CD4-positive, alpha-beta memory T cell (primary cell): ENCODE results near the gene ZNF763. TPM values are rescaled to one million over a fixed set of nuclear protein-coding genes. Genes with fewer than 3 reads are reported as not detected.
"Not testable (repeated sequence)": the region's sequence is repeated elsewhere in the genome, so short reads cannot be mapped to it uniquely, and the experiment has no call there.

Experiments
- CTCF ChIA-PET: fragments of 350-600 bp; sonication (Branson Sonifier 250); formaldehyde crosslinking; loops from one replicate; lab custom pipeline; 2021; ENCODE audit warnings: inconsistent platforms; ENCODE audit not compliant: partially characterized antibody; lab: Charles Lee
- POLR2A ChIA-PET: fragments of 350-600 bp; sonication (Branson Sonifier 250); formaldehyde crosslinking; loops from one replicate; lab custom pipeline; 2021; ENCODE audit not compliant: partially characterized antibody; lab: Charles Lee
- DNase-seq, 5 donors: peaks; one replicate each; pipeline versions ENCODE4 v3.0.0 to v3.0.0-alpha.2; 2020 to 2022; ENCODE audit warnings: mixed read lengths in 1 of 5
- H3K27ac ChIP-seq: one replicate; pipeline ENCODE4 v1.7.0; 2013; ENCODE audit warnings: low read depth, low read length
- H3K27me3 ChIP-seq: 2 replicates; pipeline ENCODE4 v1.7.0; 2013; ENCODE audit warnings: mild to moderate bottlenecking, low read length, moderate library complexity; ENCODE audit not compliant: insufficient read depth
- H3K36me3 ChIP-seq: 2 replicates; pipeline ENCODE4 v1.7.0; 2013; ENCODE audit warnings: mild to moderate bottlenecking, low read length, moderate library complexity; ENCODE audit not compliant: insufficient read depth
- H3K4me1 ChIP-seq: 2 replicates; pipeline ENCODE4 v1.7.0; 2013; ENCODE audit warnings: mild to moderate bottlenecking, low read length, moderate library complexity; ENCODE audit not compliant: insufficient read depth
- H3K4me3 ChIP-seq, 2 donors: one replicate each; pipeline ENCODE4 v1.7.0; 2013; ENCODE audit warnings: low read length in 2 of 2, mild to moderate bottlenecking in 1 of 2
- H3K9me3 ChIP-seq, 2 donors: one replicate each; pipeline ENCODE4 v1.7.0; 2013; ENCODE audit warnings: low read length in 2 of 2, control low read depth in 1 of 2; ENCODE audit not compliant: control insufficient read depth in 1 of 2
- H3K27ac Mint-ChIP-seq, 7 donors: one replicate each; pipeline ENCODE4 v1.8.0; 2020 to 2021; ENCODE audit warnings: mixed read lengths in 7 of 7, mild to moderate bottlenecking in 6 of 7, inconsistent platforms in 3 of 7, moderate library complexity in 3 of 7
- H3K27me3 Mint-ChIP-seq, 2 donors: one replicate each; pipeline ENCODE4 v1.8.0; 2020 to 2021; ENCODE audit warnings: mixed read lengths in 2 of 2
- H3K36me3 Mint-ChIP-seq, 2 donors: one replicate each; pipeline ENCODE4 v1.8.0; 2020 to 2021; ENCODE audit warnings: mixed read lengths in 2 of 2, inconsistent platforms in 1 of 2, mild to moderate bottlenecking in 1 of 2
- H3K4me1 Mint-ChIP-seq, 4 donors: one replicate each; pipeline ENCODE4 v1.8.0; 2020 to 2021; ENCODE audit warnings: mixed read lengths in 4 of 4, mild to moderate bottlenecking in 1 of 4
- H3K4me3 Mint-ChIP-seq, 8 donors: one replicate each; pipeline ENCODE4 v1.8.0; 2020 to 2021; ENCODE audit warnings: mixed read lengths in 8 of 8, mild to moderate bottlenecking in 7 of 8, moderate library complexity in 6 of 8, inconsistent platforms in 3 of 8
- H3K9me3 Mint-ChIP-seq, 8 donors: one replicate each; pipeline ENCODE4 v1.8.0; 2020 to 2021; ENCODE audit warnings: mixed read lengths in 8 of 8, mild to moderate bottlenecking in 5 of 8, inconsistent platforms in 3 of 8, moderate library complexity in 1 of 8
- intact Hi-C: fragments of 100-400 bp; cut with micrococcal nuclease; formaldehyde crosslinking; loops from one replicate; pipeline ENCODE4 v1.15.1; 2023
- polyA plus RNA-seq, 2 donors: library from polyadenylated mRNA; unstranded; fragments of 300-500 nt; fragmentation: Illumina TruSeq; gene quantifications; one replicate each; pipeline ENCODE4 v1.2.3, GENCODE V29; 2021
- total RNA-seq, 2 experiments: library from RNA; stranded (reverse); gene quantifications; one replicate each; pipeline ENCODE4 v1.2.3, GENCODE V29; 2021

Gene ZNF763
- total and polyA plus RNA-seq, 4 experiments from 2014 or later, result 2.6 to 16.4 (median 9.0) TPM

DNA sequence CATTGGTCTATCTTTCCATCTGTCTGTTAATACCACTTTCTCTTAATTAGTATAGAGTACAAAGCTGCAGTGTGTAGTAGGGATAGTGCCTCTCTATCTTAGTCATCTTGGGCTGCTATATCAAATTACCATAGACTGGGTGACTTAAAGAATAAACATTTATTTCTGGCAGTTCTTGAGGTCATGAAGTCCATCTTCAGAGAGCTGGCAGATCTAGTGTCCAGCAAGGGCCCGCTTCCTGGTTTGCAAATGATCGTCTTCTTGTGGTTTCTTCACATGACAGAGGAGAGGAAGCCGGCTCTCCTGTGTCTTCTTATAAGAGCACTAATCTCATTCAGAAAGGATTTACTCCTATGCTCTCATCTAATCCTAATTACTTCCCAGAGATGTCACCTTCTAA is 33.8 kb upstream of the ZNF763 start:
- H3K4me3 Mint-ChIP-seq, result peak overlapping the region in 3 of 8 donors; percentile 4 to 28 (median 23)
- peaks cover 0 to 22% (median 10%) of the 10 kb centered on the region in 8 donors for H3K9me3 Mint-ChIP-seq
- Histone ChIP-seq H3K27me3 (no peaks in the 10 kb centered on the region), H3K4me3 (no peak overlapping the region), H3K4me1 (peaks cover 17% of the 10 kb centered on the region), H3K27ac (no peak overlapping the region), H3K9me3 (peaks cover 0 to 7% of the 10 kb centered on the region in 2 donors), H3K36me3 (no peaks in the 10 kb centered on the region)
- peaks cover 34 to 41% of the 10 kb centered on the region in 2 donors for H3K36me3 Mint-ChIP-seq
- peaks cover 24 to 55% (median 39%) of the 10 kb centered on the region in 4 donors for H3K4me1 Mint-ChIP-seq
- CTCF ChIA-PET, result no interaction called here
- H3K27me3 Mint-ChIP-seq, result no peaks in the 10 kb centered on the region
- no peak for DNase-seq
- POLR2A ChIA-PET, result interaction anchor here (0.6 kb wide), 1 partner anchor 53 kb away, joined by 3 read pairs; no protein-coding TSS in a partner anchor
- intact Hi-C loops, result no loop called here
- peak overlapping the region in 2 of 7 donors; percentile 38 to 72 for H3K27ac Mint-ChIP-seq

DNA sequence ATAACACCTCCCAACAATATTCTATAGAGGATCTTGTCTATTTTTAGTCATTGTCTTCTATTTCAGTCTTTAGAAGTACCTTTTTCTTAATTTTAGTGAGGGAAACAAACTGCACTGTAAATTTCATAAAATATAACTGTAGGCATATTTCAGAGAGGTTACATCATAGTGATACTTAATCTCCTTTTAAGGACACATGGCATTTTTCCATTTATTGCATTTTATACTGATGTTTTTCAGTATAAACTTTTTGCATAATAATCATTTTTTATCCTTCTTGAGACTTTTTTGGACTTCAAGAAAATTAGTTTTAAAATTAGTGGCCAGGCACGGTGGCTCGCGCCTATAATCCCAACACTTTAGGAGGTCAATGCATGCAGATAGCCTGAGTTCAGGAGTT is 33.3 kb upstream of the ZNF763 start:
- H3K4me3 Mint-ChIP-seq, result peak overlapping the region in 2 of 8 donors; percentile 4 to 23
- intact Hi-C loops, result no loop called here
- H3K9me3 Mint-ChIP-seq, result peaks cover 0 to 27% (median 13%) of the 10 kb centered on the region in 8 donors
- peaks cover 21 to 50% (median 36%) of the 10 kb centered on the region in 4 donors for H3K4me1 Mint-ChIP-seq
- Histone ChIP-seq H3K36me3 (no peaks in the 10 kb centered on the region), H3K27me3 (no peaks in the 10 kb centered on the region), H3K27ac (no peak overlapping the region), H3K4me3 (no peak overlapping the region), H3K9me3 (peaks cover 0 to 7% of the 10 kb centered on the region in 2 donors), H3K4me1 (peaks cover 13% of the 10 kb centered on the region)
- ChIA-PET POLR2A (interaction anchor here (0.6 kb wide), 1 partner anchor 53 kb away, joined by 3 read pairs; no protein-coding TSS in a partner anchor), CTCF (no interaction called here)
- no peak for DNase-seq
- H3K36me3 Mint-ChIP-seq, result peaks cover 38 to 44% of the 10 kb centered on the region in 2 donors
- H3K27me3 Mint-ChIP-seq, result no peaks in the 10 kb centered on the region
- no peak overlapping the region for H3K27ac Mint-ChIP-seq

DNA sequence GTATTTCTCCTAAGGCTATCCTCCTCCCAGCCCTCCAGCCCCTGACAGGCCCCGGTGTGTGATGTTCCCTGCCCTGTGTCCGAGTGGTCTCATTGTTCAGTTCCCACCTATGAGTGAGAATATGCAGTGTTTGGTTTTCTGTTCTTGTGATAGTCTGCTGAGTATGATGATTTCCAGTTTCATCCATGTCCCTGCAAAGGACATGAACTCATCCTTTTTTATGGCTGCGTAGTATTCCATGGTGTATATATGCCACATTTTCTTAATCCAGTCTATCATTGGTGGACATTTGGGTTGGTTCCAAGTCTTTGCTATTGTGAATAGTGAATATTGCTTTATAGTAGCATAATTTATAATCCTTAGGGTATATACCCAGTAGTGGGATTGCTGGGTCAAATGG is 29.0 kb upstream of the ZNF763 start:
- H3K36me3 ChIP-seq, H3K4me3 ChIP-seq, CTCF ChIA-PET, H3K4me1 ChIP-seq, POLR2A ChIA-PET, intact Hi-C loops, H3K27me3 Mint-ChIP-seq, H3K27me3 ChIP-seq, DNase-seq, H3K27ac ChIP-seq: not testable (repeated sequence)
- peaks cover 0 to 17% of the 10 kb centered on the region in 2 donors for H3K9me3 ChIP-seq
- Mint-ChIP-seq H3K36me3 (peaks cover 66 to 70% of the 10 kb centered on the region in 2 donors), H3K4me3 (peak overlapping the region in 2 of 8 donors; percentile 11 to 15), H3K4me1 (peaks cover 8 to 22% (median 12%) of the 10 kb centered on the region in 4 donors), H3K27ac (peak overlapping the region in 1 of 7 donors; percentile 82), H3K9me3 (peaks cover 0 to 66% (median 45%) of the 10 kb centered on the region in 8 donors)

- POLR2A ChIA-PET, CTCF ChIA-PET, H3K27ac Mint-ChIP-seq, H3K4me1 ChIP-seq, DNase-seq, H3K27me3 Mint-ChIP-seq, H3K27me3 ChIP-seq, H3K27ac ChIP-seq, intact Hi-C loops, H3K4me3 Mint-ChIP-seq, H3K36me3 ChIP-seq, H3K4me3 ChIP-seq: not testable (repeated sequence)
- peaks cover 11 to 32% of the 10 kb centered on the region in 2 donors for H3K9me3 ChIP-seq
- peaks cover 0 to 12% (median 6%) of the 10 kb centered on the region in 4 donors for H3K4me1 Mint-ChIP-seq
- peaks cover 6 to 80% (median 64%) of the 10 kb centered on the region in 8 donors for H3K9me3 Mint-ChIP-seq
- H3K36me3 Mint-ChIP-seq, result peaks cover 70 to 75% of the 10 kb centered on the region in 2 donors
Measured at GRCh38 chr19:11938383-11938782, 26.5 kb upstream of the ZNF763 start.

DNA sequence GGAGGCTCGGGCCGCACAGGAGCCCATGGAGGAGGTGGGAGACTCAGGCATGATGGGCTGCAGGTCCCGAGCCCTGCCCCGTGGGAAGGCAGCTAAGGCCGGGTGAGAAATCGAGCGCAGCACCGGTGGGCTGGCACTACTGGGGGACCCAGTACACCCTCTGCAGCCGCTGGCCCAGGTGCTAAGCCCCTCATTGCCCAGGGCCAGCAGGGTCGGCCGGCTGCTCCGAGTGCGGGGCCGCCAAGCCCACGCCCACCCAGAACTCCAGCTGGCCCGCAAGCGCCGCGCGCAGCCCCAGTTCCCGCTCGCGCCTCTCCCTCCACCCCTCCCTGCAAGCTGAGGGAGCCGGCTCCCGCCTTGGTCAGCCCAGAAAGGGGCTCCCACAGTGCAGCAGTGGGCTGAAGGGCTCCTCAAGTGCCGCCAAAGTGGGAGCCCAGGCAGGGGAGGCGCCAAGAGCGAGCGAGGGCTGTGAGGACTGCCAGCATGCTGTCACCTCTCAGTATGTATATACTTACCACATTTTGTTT is 23.4 kb upstream of the ZNF763 start:
- DNase-seq, H3K4me1 ChIP-seq, H3K4me3 Mint-ChIP-seq, POLR2A ChIA-PET, H3K4me1 Mint-ChIP-seq, H3K27ac Mint-ChIP-seq, H3K27me3 Mint-ChIP-seq, H3K4me3 ChIP-seq, H3K27me3 ChIP-seq, H3K27ac ChIP-seq, intact Hi-C loops: not testable (repeated sequence)
- H3K9me3 ChIP-seq, result peaks cover 19 to 54% of the 10 kb centered on the region in 2 donors
- H3K9me3 Mint-ChIP-seq, result peaks cover 6 to 94% (median 82%) of the 10 kb centered on the region in 8 donors
- CTCF ChIA-PET, result interaction anchor here (0.7 kb wide), 1 partner anchor 120 kb away, joined by 4 read pairs; no protein-coding TSS in a partner anchor
- H3K36me3 Mint-ChIP-seq, result peaks cover 82 to 88% of the 10 kb centered on the region in 2 donors
- peaks cover 39% of the 10 kb centered on the region for H3K36me3 ChIP-seq

DNA sequence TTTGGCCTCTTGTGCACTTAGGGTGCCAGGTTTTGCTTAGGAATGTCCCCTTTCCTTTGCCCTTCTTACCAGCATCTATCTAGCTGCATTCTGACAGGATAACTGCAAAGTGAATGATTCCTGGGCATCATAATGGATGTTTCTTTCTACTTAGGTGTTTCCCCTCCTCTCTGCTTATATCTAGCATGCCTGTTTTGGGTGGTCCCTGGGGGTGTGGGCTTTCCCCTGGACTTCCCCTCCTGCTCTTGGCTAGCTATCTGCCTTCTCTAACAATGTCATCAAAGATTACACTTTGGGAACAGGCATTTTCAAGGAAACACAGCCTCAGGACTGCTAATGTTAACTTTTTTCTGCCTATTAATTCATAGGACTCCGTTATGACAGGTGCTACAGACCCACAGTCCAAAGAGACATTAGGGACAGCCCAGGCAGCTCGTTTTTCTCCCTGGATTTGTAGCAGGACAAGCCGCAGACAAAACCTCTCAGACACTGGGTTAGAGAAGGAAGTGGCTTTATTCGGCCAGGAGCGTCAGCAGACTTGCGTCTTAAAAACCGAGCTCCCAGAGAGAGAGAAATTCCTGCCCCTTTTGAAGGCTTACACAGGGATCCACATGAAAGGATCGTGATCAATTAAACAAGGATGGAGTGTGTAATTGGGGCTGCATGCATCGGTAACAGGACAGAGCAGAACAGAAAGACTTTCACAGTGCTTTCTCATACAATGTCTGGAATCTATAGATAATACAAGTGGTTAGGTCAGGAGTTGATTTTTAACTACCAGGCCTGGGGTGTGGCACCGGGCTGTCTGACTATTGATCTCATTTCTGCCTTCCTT is 22.6 kb upstream of the ZNF763 start:
- Mint-ChIP-seq H3K4me1 (peaks cover 0 to 6% (median 3%) of the 10 kb centered on the region in 4 donors), H3K9me3 (peaks cover 6 to 94% (median 84%) of the 10 kb centered on the region in 8 donors), H3K27me3 (no peaks in the 10 kb centered on the region), H3K4me3 (peak overlapping the region in 1 of 8 donors; percentile 7), H3K36me3 (peaks cover 81 to 88% of the 10 kb centered on the region in 2 donors), H3K27ac (peak overlapping the region in 1 of 7 donors; percentile 46)
- no peak for DNase-seq
- Histone ChIP-seq H3K36me3 (peaks cover 47% of the 10 kb centered on the region), H3K4me1 (no peaks in the 10 kb centered on the region), H3K27ac (no peak overlapping the region), H3K9me3 (peaks cover 19 to 58% of the 10 kb centered on the region in 2 donors), H3K27me3 (no peaks in the 10 kb centered on the region), H3K4me3 (no peak overlapping the region)
- intact Hi-C loops, result no loop called here
- ChIA-PET POLR2A (no interaction called here), CTCF (no interaction called here)

- DNase-seq, result peak in 1 of 5 donors; percentile 10
- Mint-ChIP-seq H3K4me1 (peaks cover 0 to 6% (median 3%) of the 10 kb centered on the region in 4 donors), H3K27ac (peak overlapping the region in 1 of 7 donors; percentile 46), H3K4me3 (peak overlapping the region in 1 of 8 donors; percentile 46), H3K36me3 (peaks cover 83 to 90% of the 10 kb centered on the region in 2 donors), H3K9me3 (peaks cover 6 to 94% (median 86%) of the 10 kb centered on the region in 8 donors), H3K27me3 (no peaks in the 10 kb centered on the region)
- POLR2A ChIA-PET, result no interaction called here
- H3K4me3 ChIP-seq, result no peak overlapping the region
- intact Hi-C loops, result no loop called here
- no peaks in the 10 kb centered on the region for H3K4me1 ChIP-seq
- no peak overlapping the region for H3K27ac ChIP-seq
- peaks cover 52% of the 10 kb centered on the region for H3K36me3 ChIP-seq
- no peaks in the 10 kb centered on the region for H3K27me3 ChIP-seq
- H3K9me3 ChIP-seq, result peaks cover 19 to 60% of the 10 kb centered on the region in 2 donors
- CTCF ChIA-PET, result no interaction called here
Measured at GRCh38 chr19:11942843-11943108, 22.1 kb upstream of the ZNF763 start.
